A549 treated with CpdA at 1 μM for 4 hours (cell line): ENCODE data around the gene OR8B2. TPM values are rescaled to one million over a fixed set of nuclear protein-coding genes. Genes with fewer than 3 reads are reported as not detected.

ENCODE experiments used
- total RNA-seq: library from RNA; stranded (reverse); fragments of 200-300 nt; extraction: Qiagen RNA extraction; gene quantifications from 5 replicates; pipeline ENCODE4 v1.2.3, GENCODE V29; 2022; ENCODE audit warnings: low read depth

Gene OR8B2, protein sequence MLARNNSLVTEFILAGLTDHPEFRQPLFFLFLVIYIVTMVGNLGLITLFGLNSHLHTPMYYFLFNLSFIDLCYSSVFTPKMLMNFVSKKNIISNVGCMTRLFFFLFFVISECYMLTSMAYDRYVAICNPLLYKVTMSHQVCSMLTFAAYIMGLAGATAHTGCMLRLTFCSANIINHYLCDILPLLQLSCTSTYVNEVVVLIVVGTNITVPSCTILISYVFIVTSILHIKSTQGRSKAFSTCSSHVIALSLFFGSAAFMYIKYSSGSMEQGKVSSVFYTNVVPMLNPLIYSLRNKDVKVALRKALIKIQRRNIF
- total RNA-seq: not detected in 5 replicates

GRCh38 chr11:124384399-124384798 is at the start of gene OR8B2:
Gene OR8B2 (minus strand): TSS chr11:124384499. CDS start chr11:124383343, 1,156 bp downstream.

GRCh38 chr11:124424384-124424921 is 40.2 kb upstream of the OR8B2 start, which contains the start of gene OR8B4:
Gene OR8B4 (minus strand): TSS chr11:124424871. CDS start chr11:124424871, 0 bp downstream.

DNA sequence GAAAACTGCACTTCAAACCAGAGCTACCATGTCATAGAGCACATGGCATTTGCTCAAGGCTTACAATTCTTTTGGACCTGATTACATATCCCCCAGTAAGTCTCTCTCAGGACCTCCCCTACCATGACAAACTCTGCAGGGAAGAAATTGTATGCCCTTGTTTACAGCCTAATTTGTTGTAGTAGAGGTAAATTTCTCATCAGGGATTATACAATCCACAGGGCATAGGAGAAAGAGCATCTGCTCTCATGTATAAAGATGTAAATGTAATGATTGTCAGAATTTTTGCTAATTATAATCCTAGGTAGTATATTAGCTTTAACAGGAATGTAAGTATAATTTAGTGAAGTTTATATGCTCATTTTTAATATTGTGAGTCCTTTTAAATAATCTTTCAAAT is 14.6 kb upstream of the OR8B2 start, which contains the start of gene OR8B3:
TSS of gene OR8B3 (minus strand) at position 101 of the 400 bp plus-strand sequence. CDS start 1,673 bp downstream, outside the sequence.

Other genes starting within 250 kb of the OR8B2 start
- not detected in 5 replicates for gene OR10D3, start 201.2 kb downstream of the OR8B2 start, total RNA-seq
- not detected in 5 replicates for gene OR8G1, start 143.4 kb downstream of the OR8B2 start, total RNA-seq
- gene OR8G5, start 128.1 kb downstream of the OR8B2 start, total RNA-seq: not detected in 5 replicates
- gene OR8D1, start 70.5 kb downstream of the OR8B2 start, total RNA-seq: not detected in 5 replicates
- gene OR8D2, start 64.3 kb downstream of the OR8B2 start, total RNA-seq: not detected in 5 replicates
- gene OR8B3, start 14.5 kb upstream of the OR8B2 start, total RNA-seq: not detected in 5 replicates
- not detected in 5 replicates for gene OR8B4, start 40.4 kb upstream of the OR8B2 start, total RNA-seq
- gene OR8B8, start 61.2 kb upstream of the OR8B2 start, total RNA-seq: not detected in 5 replicates
- not detected in 5 replicates for gene OR8B12, start 159.2 kb upstream of the OR8B2 start, total RNA-seq
- not detected in 5 replicates for gene OR8A1, start 185.5 kb upstream of the OR8B2 start, total RNA-seq
- gene PANX3, start 226.9 kb upstream of the OR8B2 start, total RNA-seq: not detected in 5 replicates
- gene TBRG1, start 238.4 kb upstream of the OR8B2 start, total RNA-seq: 17.0 to 20.4 TPM (median 17.5 TPM) in 5 replicates